ENCODE measurements around the gene SRMS. TPM values are rescaled to one million over a fixed set of nuclear protein-coding genes. Genes with fewer than 3 reads are reported as not detected.

SRMS gene
- total and polyA plus RNA-seq, 2 donors from 2014 or later: 0.38 TPM; not detected in 1

GRCh38 chr20:63574156-63574828 is 26.7 kb upstream of the SRMS start, which contains the start of gene HELZ2:
Gene HELZ2, minus strand, starts transcription at chr20:63574239. Its CDS starts 1,854 bp downstream, at chr20:63572385.
- FAIRE-seq (no peak), DNase-seq (peak; percentile 63 to 91 (median 83))
- intact Hi-C loops (cut with DNase I): no loop called here
- peak within 1 kb of the TSS in 2 of 3 donors; percentile 89 to 94 for H3K9ac ChIP-seq (ENCODE audit: low read length in 3 of 3)
- no peak for TF ChIP-seq CTCF (IDR thresholded peaks at IDR 0.05; ENCODE audit: borderline replicate concordance, extremely low read depth, insufficient read depth)
- peaks cover 0 to 10% (median 0%) of the 10 kb centered on the region in 3 donors for H3K4me1 ChIP-seq (ENCODE audit: control insufficient read depth in 2 of 3, insufficient read depth in 2 of 3, low read depth in 1 of 3, low read length in 3 of 3)
- no peaks in the 10 kb centered on the region for H3K27me3 ChIP-seq (ENCODE audit: control insufficient read depth, insufficient read depth, low read length)
- no peaks in the 10 kb centered on the region for H3K36me3 ChIP-seq (ENCODE audit: control insufficient read depth in 2 of 3, insufficient read depth in 3 of 3, low read length in 3 of 3)
- H3K27ac ChIP-seq (ENCODE audit: low read depth in 2 of 2, low read length in 2 of 2): no peak within 1 kb of the TSS
- H3K4me3 ChIP-seq (ENCODE audit: low read length in 3 of 3): peak within 1 kb of the TSS; percentile 50 to 87 (median 75)
- no peaks in the 10 kb centered on the region for H3K9me3 ChIP-seq (ENCODE audit: control insufficient read depth in 2 of 3, insufficient read depth in 1 of 3, low read length in 3 of 3)

GRCh38 chr20:63573647-63574131 is 26.1 kb upstream of the SRMS start:
- H3K27me3 ChIP-seq (ENCODE audit: control insufficient read depth, insufficient read depth, low read length): no peaks in the 10 kb centered on the region
- H3K36me3 ChIP-seq (ENCODE audit: control insufficient read depth in 2 of 3, insufficient read depth in 3 of 3, low read length in 3 of 3): no peaks in the 10 kb centered on the region
- H3K4me1 ChIP-seq (ENCODE audit: control insufficient read depth in 2 of 3, insufficient read depth in 2 of 3, low read depth in 1 of 3, low read length in 3 of 3): peaks cover 0 to 10% (median 0%) of the 10 kb centered on the region in 3 donors
- H3K4me3 ChIP-seq (ENCODE audit: low read length in 3 of 3): peak overlapping the region; percentile 50 to 87 (median 75)
- DNase-seq: peak in 3 of 5 donors; percentile 22 to 66 (median 26)
- peak overlapping the region in 2 of 3 donors; percentile 89 to 94 for H3K9ac ChIP-seq (ENCODE audit: low read length in 3 of 3)
- no peaks in the 10 kb centered on the region for H3K9me3 ChIP-seq (ENCODE audit: control insufficient read depth in 2 of 3, insufficient read depth in 1 of 3, low read length in 3 of 3)
- no peak for FAIRE-seq
- intact Hi-C loops (cut with DNase I): no loop called here
- no peak for TF ChIP-seq CTCF (IDR thresholded peaks at IDR 0.05; ENCODE audit: borderline replicate concordance, extremely low read depth, insufficient read depth)
- H3K27ac ChIP-seq (ENCODE audit: low read depth in 2 of 2, low read length in 2 of 2): no peak overlapping the region

- Histone ChIP-seq H3K4me1 (ENCODE audit: control insufficient read depth in 2 of 3, insufficient read depth in 2 of 3, low read depth in 1 of 3, low read length in 3 of 3) (peaks cover 0 to 10% (median 0%) of the 10 kb centered on the region in 3 donors), H3K27me3 (ENCODE audit: control insufficient read depth, insufficient read depth, low read length) (no peaks in the 10 kb centered on the region), H3K4me3 (ENCODE audit: low read length in 3 of 3) (peak overlapping the region in 2 of 3 donors; percentile 75 to 87), H3K9me3 (ENCODE audit: control insufficient read depth in 2 of 3, insufficient read depth in 1 of 3, low read length in 3 of 3) (no peaks in the 10 kb centered on the region), H3K36me3 (ENCODE audit: control insufficient read depth in 2 of 3, insufficient read depth in 3 of 3, low read length in 3 of 3) (no peaks in the 10 kb centered on the region), H3K9ac (ENCODE audit: low read length in 3 of 3) (peak overlapping the region in 2 of 3 donors; percentile 89 to 94), H3K27ac (ENCODE audit: low read depth in 2 of 2, low read length in 2 of 2) (no peak overlapping the region)
- FAIRE-seq: no peak
- TF ChIP-seq CTCF (IDR thresholded peaks at IDR 0.05; ENCODE audit: borderline replicate concordance, extremely low read depth, insufficient read depth): no peak
- intact Hi-C loops (cut with DNase I): no loop called here
- peak in 3 of 5 donors; percentile 33 to 66 (median 48) for DNase-seq
Measured at GRCh38 chr20:63572788-63573646, 25.5 kb upstream of the SRMS start.
